Stomach (tissue), 9 donors: ENCODE data around the gene SETDB2. TPM values are rescaled to one million over a fixed set of nuclear protein-coding genes. Genes with fewer than 3 reads are reported as not detected.

Experiments
- DNase-seq, 2 donors: peaks; one replicate each; pipeline versions ENCODE4 v3.0.0 to v3.0.0-alpha.2; 2013 to 2019
- H3K27ac ChIP-seq, 5 donors: fragments of 200-600 bp in 4 of 5; sonication (generic) in 4 of 5; one replicate each; pipeline ENCODE4 v1.5.1; 2013 to 2019; ENCODE audit warnings: mild to moderate bottlenecking in 1 of 5, moderate library complexity in 1 of 5
- H3K27me3 ChIP-seq, 3 donors: fragments of 200-600 bp; sonication (generic); one replicate each; pipeline ENCODE4 v1.5.1; 2017 to 2019; ENCODE audit warnings: mixed run types in 1 of 3
- H3K36me3 ChIP-seq, 4 donors: fragments of 200-600 bp; sonication (generic); 1 replicate in 3 of 4; 2 replicates in 1 of 4; pipeline ENCODE4 v1.5.1; 2016 to 2019
- H3K4me1 ChIP-seq, 4 donors: fragments of 200-600 bp; sonication (generic); one replicate each; pipeline ENCODE4 v1.5.1; 2016 to 2019
- H3K4me3 ChIP-seq, 4 donors: fragments of 200-600 bp; sonication (generic) in 3 of 4; one replicate each; pipeline ENCODE4 v1.5.1; 2016 to 2019; ENCODE audit warnings: mild to moderate bottlenecking in 1 of 4
- H3K9me3 ChIP-seq, 4 donors: fragments of 200-600 bp; sonication (generic); one replicate each; pipeline ENCODE4 v1.5.1; 2016 to 2019
- EP300 ChIP-seq: sonication (generic); formaldehyde crosslinking; IDR thresholded peaks from one replicate; pipeline ENCODE4 v1.6.1; 2017; ENCODE audit warnings: antibody characterized with exemption
- POLR2A ChIP-seq, 4 donors: fragments of 450-650 bp; IDR thresholded peaks; one replicate each; pipeline ENCODE4 v1.6.1; 2016; ENCODE audit warnings: antibody characterized with exemption in 4 of 4, control low read depth in 2 of 4, mild to moderate bottlenecking in 1 of 4, moderate library complexity in 1 of 4
- POLR2AphosphoS5 ChIP-seq, 3 donors: sonication (generic); formaldehyde crosslinking; IDR thresholded peaks; one replicate each; pipeline ENCODE4 v1.6.1; 2016; ENCODE audit warnings: antibody characterized with exemption in 3 of 3
- WGBS, 5 donors: extraction: QIAGEN DNeasy Blood & Tissue Kit in 3 of 5; methylation state at CpG; one replicate each; pipeline versions ENCODE4 v1.1.5 to v1.1.7; 2013 to 2018; 5-methylcytosine and 5-hydroxymethylcytosine counted together
- intact Hi-C: fragments of 100-400 bp; cut with DNase I; formaldehyde crosslinking; loops from one replicate; pipeline ENCODE4 v1.15.1; 2023; ENCODE audit warnings: low total_unique reads
- polyA plus RNA-seq, 3 donors: library from polyadenylated mRNA; stranded (reverse); fragments of 200-250 nt; gene quantifications; one replicate each; pipeline ENCODE4 v1.2.3, GENCODE V29; 2013
- total RNA-seq, 5 donors: library from RNA; depleted of rRNA; stranded (reverse); fragments of >200 nt; gene quantifications; one replicate each; pipeline versions ENCODE4 v1.1.0 to v1.2.3, GENCODE V29; 2014 to 2016
- TF ChIP-seq, protein P1 (sequence below), 7 experiments: fragments of 450-650 bp in 4 of 7; fragments of 200-600 bp in 3 of 7; sonication (generic) in 3 of 7; IDR thresholded peaks; one replicate each; pipeline ENCODE4 v1.5.1; 2016 to 2019; ENCODE audit warnings: antibody characterized with exemption in 7 of 7, control low read depth in 2 of 7, mild to moderate bottlenecking in 1 of 7
- donor health status: healthy with polysubstance abuse.
- donor health status: Bipolar disorder and iron deficiency.
- donor health status: healthy.

Gene SETDB2
- total and polyA plus RNA-seq, 8 donors, result 3.4 to 28.6 (median 7.3) TPM

DNA sequence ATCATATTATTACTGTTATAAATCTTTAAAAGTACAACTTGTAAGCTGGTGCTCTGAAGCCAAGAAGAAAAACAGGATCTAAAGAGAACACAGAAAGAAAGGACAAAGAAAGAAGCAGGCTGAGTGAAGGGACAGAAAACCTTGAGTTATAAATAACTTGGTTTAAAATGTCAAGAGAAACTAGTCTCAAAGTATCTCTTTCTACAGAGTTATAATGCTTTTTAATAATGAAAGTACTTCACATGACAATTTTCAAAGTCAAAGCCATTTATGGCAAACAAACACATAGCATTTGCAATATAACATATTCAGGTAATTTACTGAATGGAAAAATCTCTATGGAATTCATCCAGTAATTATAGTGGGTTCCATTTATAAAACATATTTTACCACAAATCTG is 33.6 kb upstream of the SETDB2 start:
- peaks cover 0 to 4% (median 0%) of the 10 kb centered on the region in 4 donors for H3K4me1 ChIP-seq
- intact Hi-C loops, result no loop called here
- peak overlapping the region in 1 of 5 donors; percentile 5 for H3K27ac ChIP-seq
- TF ChIP-seq EP300 (no peak), POLR2AphosphoS5 (IDR thresholded peaks at IDR 0.05) (no peak), POLR2A (IDR thresholded peaks at IDR 0.05) (no peak)
- TF ChIP-seq, protein P1, sequence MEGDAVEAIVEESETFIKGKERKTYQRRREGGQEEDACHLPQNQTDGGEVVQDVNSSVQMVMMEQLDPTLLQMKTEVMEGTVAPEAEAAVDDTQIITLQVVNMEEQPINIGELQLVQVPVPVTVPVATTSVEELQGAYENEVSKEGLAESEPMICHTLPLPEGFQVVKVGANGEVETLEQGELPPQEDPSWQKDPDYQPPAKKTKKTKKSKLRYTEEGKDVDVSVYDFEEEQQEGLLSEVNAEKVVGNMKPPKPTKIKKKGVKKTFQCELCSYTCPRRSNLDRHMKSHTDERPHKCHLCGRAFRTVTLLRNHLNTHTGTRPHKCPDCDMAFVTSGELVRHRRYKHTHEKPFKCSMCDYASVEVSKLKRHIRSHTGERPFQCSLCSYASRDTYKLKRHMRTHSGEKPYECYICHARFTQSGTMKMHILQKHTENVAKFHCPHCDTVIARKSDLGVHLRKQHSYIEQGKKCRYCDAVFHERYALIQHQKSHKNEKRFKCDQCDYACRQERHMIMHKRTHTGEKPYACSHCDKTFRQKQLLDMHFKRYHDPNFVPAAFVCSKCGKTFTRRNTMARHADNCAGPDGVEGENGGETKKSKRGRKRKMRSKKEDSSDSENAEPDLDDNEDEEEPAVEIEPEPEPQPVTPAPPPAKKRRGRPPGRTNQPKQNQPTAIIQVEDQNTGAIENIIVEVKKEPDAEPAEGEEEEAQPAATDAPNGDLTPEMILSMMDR (IDR thresholded peaks at IDR 0.05), result no peak
- H3K36me3 ChIP-seq, result no peaks in the 10 kb centered on the region
- no peak for DNase-seq
- no peaks in the 10 kb centered on the region for H3K27me3 ChIP-seq
- peaks cover 0 to 3% (median 1%) of the 10 kb centered on the region in 4 donors for H3K9me3 ChIP-seq
- H3K4me3 ChIP-seq, result no peak overlapping the region

DNA sequence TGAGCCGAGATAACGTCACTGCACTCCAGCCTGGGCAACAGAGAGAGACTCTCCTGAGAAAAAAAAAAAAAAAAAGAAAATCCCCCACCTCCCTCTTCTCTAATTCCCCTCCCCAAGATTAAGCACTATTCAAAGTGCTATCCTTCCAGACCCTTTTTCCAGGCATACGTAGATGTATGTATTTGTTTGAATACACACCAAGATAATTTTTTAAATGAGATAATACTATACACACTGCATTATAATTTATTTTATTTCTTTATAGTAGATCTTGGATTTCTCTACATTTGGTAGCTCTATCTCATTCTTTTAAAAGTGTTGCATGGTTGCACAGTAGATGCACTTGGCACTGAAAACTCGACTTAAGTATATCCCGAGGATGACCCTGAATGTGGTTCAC is 32.7 kb upstream of the SETDB2 start:
- H3K9me3 ChIP-seq, result no peaks in the 10 kb centered on the region
- intact Hi-C loops, result no loop called here
- no peak for TF ChIP-seq EP300
- TF ChIP-seq, protein P1 (IDR thresholded peaks at IDR 0.05), result no peak
- TF ChIP-seq POLR2A (IDR thresholded peaks at IDR 0.05), result no peak
- TF ChIP-seq POLR2AphosphoS5 (IDR thresholded peaks at IDR 0.05), result no peak
- H3K27me3 ChIP-seq, result no peaks in the 10 kb centered on the region
- 91 to 97% (median 95%) methylated on average over 5 of the region's 5 CpGs for WGBS, 5 donors
- no peak for DNase-seq
- peaks cover 0 to 4% (median 0%) of the 10 kb centered on the region in 4 donors for H3K4me1 ChIP-seq
- H3K4me3 ChIP-seq, result no peak overlapping the region
- H3K36me3 ChIP-seq, result no peaks in the 10 kb centered on the region
- no peak overlapping the region for H3K27ac ChIP-seq

DNA sequence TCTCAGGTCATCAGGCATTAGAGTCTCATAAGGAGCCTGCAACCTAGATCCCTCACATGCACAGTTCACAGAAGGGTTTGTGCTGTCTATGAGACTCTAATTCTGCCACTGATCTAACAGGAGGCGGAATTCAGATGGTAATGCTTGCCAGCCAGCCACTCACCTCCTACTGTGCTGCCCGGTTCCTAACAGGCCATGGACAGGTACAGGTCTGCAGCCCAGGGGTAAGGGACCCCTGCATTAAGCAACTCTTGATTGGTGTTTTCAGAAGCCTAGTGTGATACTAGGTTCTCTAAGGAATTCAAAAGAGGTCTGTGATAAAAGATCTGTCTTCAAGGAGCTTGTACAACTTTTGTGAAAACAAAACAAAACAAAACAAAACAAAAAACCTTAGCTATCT is 31.3 kb upstream of the SETDB2 start:
- Histone ChIP-seq H3K9me3 (no peaks in the 10 kb centered on the region), H3K27me3 (no peaks in the 10 kb centered on the region), H3K27ac (no peak overlapping the region), H3K4me1 (peaks cover 0 to 8% (median 2%) of the 10 kb centered on the region in 4 donors), H3K4me3 (no peak overlapping the region), H3K36me3 (no peaks in the 10 kb centered on the region)
- TF ChIP-seq POLR2A (IDR thresholded peaks at IDR 0.05) (no peak), POLR2AphosphoS5 (IDR thresholded peaks at IDR 0.05) (no peak), EP300 (no peak)
- TF ChIP-seq, protein P1 (IDR thresholded peaks at IDR 0.05), result no peak
- WGBS, 5 donors, result 74 to 100% (median 76%) methylated on average over 2 of the region's 2 CpGs
- DNase-seq, result no peak
- intact Hi-C loops, result no loop called here

DNA sequence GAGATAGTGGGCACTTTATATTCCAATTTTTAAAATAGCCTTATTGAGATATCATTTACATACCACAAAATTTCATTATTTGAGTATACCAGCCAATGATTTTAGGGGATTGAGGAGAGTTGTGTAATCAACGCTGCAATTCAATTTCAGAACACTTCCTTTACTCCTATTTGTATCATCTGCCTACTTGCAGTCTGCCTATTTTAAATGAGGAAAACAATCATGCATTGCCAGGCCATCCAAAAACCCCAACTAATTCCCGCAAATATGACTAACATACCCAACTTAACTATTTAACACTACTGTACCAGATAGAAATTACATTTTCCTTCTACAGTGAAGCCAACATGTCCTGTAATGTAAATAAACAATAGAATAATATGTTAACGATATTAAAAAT is 26.9 kb upstream of the SETDB2 start:
- Histone ChIP-seq H3K27ac (no peak overlapping the region), H3K27me3 (no peaks in the 10 kb centered on the region), H3K9me3 (no peaks in the 10 kb centered on the region), H3K4me3 (no peak overlapping the region), H3K36me3 (no peaks in the 10 kb centered on the region), H3K4me1 (peaks cover 0 to 12% (median 0%) of the 10 kb centered on the region in 4 donors)
- 64 to 89% (median 75%) methylated on average over 3 of the region's 3 CpGs for WGBS, 5 donors
- TF ChIP-seq POLR2AphosphoS5 (IDR thresholded peaks at IDR 0.05), result no peak
- intact Hi-C loops, result no loop called here
- DNase-seq, result no peak

DNA sequence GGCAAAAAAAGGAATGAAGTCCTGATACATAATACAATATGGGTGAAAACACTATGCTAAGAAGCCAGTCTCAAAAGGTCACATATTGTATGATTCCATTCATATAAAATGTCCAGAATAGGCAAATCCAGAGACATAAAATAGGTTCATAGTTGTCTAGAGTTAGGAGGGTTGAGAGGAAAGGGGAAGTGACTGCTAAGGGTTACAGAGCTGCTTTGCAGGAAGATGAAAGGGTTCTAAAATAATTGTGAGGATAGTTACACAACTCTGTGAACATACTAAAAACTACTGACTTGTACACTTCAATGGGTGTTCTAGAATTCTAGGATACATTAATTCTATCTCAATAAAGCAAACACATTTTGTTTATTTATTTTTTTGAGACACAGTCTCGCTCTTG is 25.9 kb upstream of the SETDB2 start:
- Histone ChIP-seq H3K27me3 (no peaks in the 10 kb centered on the region), H3K36me3 (peaks cover 0 to 4% (median 0%) of the 10 kb centered on the region in 4 donors), H3K4me1 (peaks cover 0 to 12% (median 0%) of the 10 kb centered on the region in 4 donors), H3K27ac (no peak overlapping the region), H3K9me3 (no peaks in the 10 kb centered on the region), H3K4me3 (no peak overlapping the region)
- no peak for DNase-seq
- TF ChIP-seq POLR2AphosphoS5 (IDR thresholded peaks at IDR 0.05) (no peak), EP300 (no peak), POLR2A (IDR thresholded peaks at IDR 0.05) (no peak)
- TF ChIP-seq, protein P1 (IDR thresholded peaks at IDR 0.05), result no peak
- WGBS, 5 donors, result 78 to 91% (median 85%) methylated on average over 1 of the region's 1 CpG
- intact Hi-C loops, result no loop called here
